Activated CD8-positive, alpha-beta memory T cell treated with anti-CD3 and anti-CD28 coated beads for 36 hours (primary cell): ENCODE measurements around the gene CRYBA1. TPM values are rescaled to one million over a fixed set of nuclear protein-coding genes. Genes with fewer than 3 reads are reported as not detected.

Experiments used
- CTCF ChIA-PET: fragments of 350-600 bp; sonication (Branson Sonifier 250); formaldehyde crosslinking; loops from one replicate; lab custom pipeline; 2021; ENCODE audit warnings: antibody characterized with exemption; lab: Charles Lee
- POLR2A ChIA-PET: fragments of 350-600 bp; sonication (Branson Sonifier 250); formaldehyde crosslinking; loops from one replicate; lab custom pipeline; 2021; ENCODE audit warnings: antibody characterized with exemption; lab: Charles Lee
- total RNA-seq, 2 experiments: library from RNA; stranded (reverse); gene quantifications; one replicate each; pipeline ENCODE4 v1.2.3, GENCODE V29; 2021

The CRYBA1 gene
- total RNA-seq, 2 experiments from 2014 or later = not detected

- CTCF ChIA-PET = interaction anchor here (1.2 kb wide), 1 partner anchor 157 kb away, joined by 3 read pairs; no protein-coding TSS in a partner anchor
- POLR2A ChIA-PET = interaction anchor here (0.5 to 1.3 kb wide), 10 partner anchors 68 to 300 kb away, joined by 3 to 6 read pairs (median 3); partner anchors contain the start of genes ABHD15 and TAOK1
Measured at GRCh38 chr17:29294580-29294900, 47.9 kb downstream of the CRYBA1 start.

- ChIA-PET POLR2A (no interaction called here), CTCF (interaction anchor here (1.0 kb wide), 1 partner anchor 115 kb away, joined by 3 read pairs; the partner anchor contains the start of gene MYO18A)
Measured at GRCh38 chr17:29295420-29295819, 48.8 kb downstream of the CRYBA1 start.

GRCh38 chr17:29299031-29299430 is 52.4 kb downstream of the CRYBA1 start:
- POLR2A ChIA-PET = interaction anchor here (0.7 kb wide), 1 partner anchor 14 kb away, joined by 7 read pairs; no protein-coding TSS in a partner anchor
- CTCF ChIA-PET = no interaction called here

GRCh38 chr17:29303386-29303785 is 56.7 kb downstream of the CRYBA1 start:
- CTCF ChIA-PET = interaction anchor here (0.6 to 1.2 kb wide), 3 partner anchors 9 to 610 kb away, joined by 3 to 5 read pairs (median 4); no protein-coding TSS in a partner anchor
- POLR2A ChIA-PET = no interaction called here

Other genes starting within 250 kb of the CRYBA1 start
- not detected for gene SEZ6, start 240.8 kb upstream of the CRYBA1 start, total RNA-seq
- gene PIPOX, start 203.7 kb upstream of the CRYBA1 start, total RNA-seq = 1 to 10 TPM; 1.6 to 1.8 TPM
- gene MYO18A, start 66.5 kb upstream of the CRYBA1 start, total RNA-seq = 10 to 100 TPM; 27.5 to 29.6 TPM
- 10 to 100 TPM; 64.9 to 66.9 TPM for gene NUFIP2, start 47.3 kb downstream of the CRYBA1 start, total RNA-seq
- gene TAOK1, start 143.5 kb downstream of the CRYBA1 start, total RNA-seq = 10 to 100 TPM; 34.8 to 37.0 TPM